Activated CD4-positive, alpha-beta T cell treated with anti-CD3 and anti-CD28 coated beads, Interleukin-2, Interleukin-4, amounts not matched to agents 100 ng/mL and 50 ng/mL, durations not matched to agents 16 hours and 8 hours (primary cell): ENCODE results near the gene BPIFA1.

Experiments
- DNase-seq: peaks from one replicate; pipeline ENCODE4 v3.0.0-alpha.2; 2020; ENCODE audit warnings: low spot score

The BPIFA1 gene

DNA sequence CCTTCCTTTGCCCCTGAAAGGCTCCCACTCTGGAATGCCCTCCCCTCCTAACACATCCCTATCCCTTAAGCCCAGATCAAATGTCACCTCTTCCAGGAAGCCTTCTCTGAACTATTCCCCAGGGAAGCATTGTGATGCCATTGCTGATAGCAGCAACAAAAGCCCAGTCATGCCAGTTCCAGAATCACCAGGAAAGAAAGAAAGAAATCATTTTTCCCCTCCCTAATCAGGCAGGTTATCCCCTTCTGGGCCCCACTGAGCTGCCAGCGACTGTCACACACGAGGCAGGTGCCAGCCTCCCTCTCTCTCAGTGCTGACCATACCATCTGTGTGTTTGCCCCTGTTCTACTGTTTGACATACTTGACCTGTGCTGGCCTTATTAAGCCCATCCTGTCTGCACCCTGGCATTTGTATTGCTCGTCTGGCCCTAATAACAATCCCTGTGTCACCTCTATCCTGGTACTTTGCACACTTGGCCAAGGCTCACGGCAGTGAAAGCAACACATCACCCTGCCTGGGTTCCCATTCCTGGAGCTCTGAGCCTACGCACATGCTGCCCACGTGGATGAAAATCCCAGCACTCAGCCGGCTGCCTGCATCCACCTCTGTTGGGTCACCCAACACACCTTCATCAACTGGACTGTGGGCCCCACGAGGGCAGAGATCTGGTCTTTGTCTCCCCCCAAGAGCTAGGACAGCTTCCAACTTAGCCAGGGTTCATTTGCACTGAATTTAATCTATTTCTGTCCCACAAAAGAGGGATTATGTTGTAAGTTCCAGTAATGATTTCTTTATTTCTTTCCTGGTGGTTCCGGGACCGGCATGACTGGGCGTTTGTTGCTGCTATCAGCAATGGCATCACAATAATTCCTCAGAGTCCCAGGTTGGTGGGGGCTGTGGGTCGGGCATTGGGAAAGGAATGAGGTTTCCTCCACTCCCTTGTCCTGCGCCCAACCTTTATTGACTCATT is 42.0 kb downstream of the BPIFA1 start:
- DNase-seq, result no peak

DNA sequence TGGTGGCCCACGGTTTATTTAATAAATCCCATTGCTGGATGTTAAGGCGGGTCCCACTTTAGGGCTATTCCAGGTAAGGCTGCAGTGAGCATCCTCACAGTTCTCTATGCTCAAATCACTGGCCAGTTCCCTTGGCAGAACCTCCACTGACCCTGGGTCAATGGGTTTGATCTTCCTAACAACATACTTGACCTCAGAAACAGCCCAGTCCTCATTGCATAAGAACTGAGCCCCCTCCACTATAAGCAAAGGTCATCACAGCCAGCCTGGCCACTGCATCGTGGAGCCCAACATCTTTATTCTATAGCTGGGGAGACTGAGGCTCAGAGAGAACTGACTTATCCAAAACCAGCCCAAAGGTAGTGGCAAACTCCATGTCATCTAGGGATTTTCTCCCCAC is 42.9 kb downstream of the BPIFA1 start:
- no peak for DNase-seq

DNA sequence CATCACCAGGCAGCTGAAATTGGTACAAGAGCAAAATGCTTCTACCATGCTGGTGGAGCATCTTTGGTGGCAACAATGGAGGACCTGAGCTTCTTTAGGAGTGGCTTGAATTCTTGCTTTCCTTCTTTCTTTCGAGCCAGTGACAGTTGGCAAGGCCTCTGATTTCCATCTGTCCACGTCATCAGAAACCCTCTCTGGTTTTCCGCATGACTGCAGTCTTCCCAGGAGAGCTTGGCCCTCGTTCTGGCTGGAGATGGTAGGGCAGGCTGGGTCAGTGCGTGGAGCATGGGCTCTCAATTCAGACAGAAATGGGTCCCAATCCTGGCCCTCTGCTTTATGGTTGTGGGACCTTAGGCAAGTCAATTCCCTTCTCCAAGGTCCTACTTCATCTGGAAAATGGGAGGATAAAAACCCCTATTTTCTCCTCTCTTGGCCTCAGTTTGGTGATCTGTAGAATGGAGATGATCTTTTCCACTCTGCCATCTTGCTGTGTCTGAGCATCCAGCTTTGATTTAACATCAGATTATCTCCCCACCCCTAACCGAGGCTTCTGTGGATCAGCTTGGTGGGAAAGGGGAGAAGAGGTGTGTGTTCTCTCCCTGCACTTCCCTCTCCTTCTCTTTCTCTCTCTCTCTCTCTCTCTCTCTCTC is 43.6 kb downstream of the BPIFA1 start:
- no peak for DNase-seq

DNA sequence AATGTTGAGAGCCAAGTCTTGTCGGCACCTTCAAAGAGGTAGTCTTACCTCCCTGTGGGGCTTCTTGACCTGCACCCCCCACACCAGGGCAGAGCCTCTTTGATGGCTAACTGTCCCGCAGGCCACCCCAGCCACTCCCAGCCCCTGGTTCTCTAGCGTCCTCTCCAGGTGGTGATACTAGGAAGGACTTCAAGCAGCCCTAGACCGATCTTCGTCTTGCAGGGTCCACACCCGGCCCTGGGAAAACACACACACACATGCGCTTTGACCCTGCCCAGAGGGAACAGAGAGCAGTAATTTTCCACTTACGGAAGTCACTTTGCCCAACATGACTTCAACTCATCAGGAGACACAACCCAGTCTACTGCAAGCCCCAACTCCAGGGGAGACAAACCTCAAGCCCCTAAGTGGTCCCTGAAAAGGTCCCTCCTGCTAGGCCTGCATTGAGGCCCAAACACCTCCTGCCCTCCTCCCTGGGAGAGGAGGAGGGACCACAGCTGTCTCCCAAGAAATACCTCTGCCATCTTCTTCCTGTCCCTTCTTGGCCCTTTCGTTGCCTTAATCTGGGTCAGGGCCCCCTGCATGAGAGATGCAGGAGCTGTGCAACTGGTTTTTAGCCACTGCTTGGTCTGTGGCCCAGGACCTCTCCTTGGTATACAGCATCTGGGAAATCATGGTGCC is 44.3 kb downstream of the BPIFA1 start:
- DNase-seq, result no peak

DNA sequence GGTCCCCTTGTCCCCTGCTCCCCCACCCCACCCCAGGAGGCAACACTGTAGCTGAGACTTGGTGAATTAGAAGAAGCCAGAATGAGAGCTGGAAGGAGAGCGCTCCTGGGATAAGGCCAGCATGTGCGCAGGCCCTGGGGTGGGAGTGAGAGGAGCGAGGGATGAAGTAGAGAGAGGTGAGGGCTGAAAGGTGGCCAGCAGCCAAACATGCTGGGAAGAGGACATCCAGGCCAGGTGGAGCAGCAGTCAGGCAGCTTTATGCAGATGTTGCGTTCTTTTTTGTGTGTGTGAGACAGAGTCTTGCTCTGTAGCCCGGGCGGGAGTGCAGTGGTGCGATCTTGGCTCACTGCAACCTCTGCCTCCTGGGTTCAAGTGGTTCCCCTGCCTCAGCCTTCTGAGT is 45.0 kb downstream of the BPIFA1 start:
- no peak for DNase-seq

DNA sequence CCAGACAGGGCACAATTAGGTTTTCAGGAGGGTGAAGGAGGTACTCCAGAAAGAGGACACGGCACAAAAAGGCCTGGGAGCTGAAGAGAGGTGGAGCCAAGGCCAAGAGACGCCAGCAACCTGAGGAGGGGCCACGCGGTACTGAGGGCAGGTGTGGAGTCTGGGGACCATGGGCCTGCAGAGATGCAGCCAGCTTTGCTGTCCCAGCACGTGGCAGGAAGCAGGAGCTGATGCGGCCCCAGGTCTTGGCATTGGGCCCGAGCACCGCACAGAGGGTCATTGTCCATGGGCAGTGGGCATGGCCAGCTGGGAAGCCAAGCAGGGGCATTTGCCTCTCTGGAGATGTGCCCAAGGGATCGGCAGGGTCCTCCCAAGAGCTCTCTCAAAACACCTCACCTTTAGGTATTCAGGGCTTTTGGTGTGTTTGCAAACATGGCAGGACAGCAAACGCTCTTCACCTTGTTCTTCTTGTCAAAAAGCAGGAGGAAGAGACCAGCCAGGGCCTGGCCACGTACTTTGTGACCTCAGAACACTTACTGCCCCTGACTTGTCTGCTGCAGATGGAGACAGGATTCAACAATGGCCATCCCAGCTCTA is 45.9 kb downstream of the BPIFA1 start:
- no peak for DNase-seq

DNA sequence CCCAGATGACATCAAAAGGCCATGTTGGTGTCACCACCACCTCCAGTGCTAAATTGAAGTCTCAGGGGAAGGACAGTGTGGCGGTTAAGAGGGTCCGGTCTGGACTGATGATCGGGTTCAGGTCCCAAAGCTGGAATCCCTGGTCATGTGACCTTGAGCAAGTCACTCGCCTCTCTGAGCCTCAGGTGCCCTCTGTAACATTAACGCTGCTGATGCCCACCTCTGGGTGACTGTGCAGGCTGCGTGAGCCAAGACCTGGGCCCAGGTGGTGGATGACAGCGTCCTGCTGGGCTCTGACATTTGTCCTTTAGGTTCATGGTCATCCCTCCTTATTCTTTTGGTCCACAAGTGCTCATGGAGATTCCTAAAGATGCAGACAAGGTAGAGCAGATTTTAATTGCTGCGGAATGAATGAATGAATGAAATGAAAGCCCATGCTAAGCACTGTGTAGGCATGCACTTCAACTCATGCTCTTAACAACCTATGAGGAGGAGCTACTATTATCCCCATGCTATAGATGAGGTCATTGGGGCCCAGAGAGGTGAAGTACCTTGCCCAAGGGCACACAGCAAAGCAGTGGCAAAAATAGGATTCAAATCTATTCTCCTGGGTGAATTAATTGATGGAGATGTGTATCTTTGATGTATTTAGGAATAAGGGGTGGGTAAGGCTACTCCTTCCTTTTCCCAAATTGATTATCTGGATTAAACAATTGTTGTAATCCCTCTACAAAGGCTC is 46.6 kb downstream of the BPIFA1 start:
- no peak for DNase-seq

DNA sequence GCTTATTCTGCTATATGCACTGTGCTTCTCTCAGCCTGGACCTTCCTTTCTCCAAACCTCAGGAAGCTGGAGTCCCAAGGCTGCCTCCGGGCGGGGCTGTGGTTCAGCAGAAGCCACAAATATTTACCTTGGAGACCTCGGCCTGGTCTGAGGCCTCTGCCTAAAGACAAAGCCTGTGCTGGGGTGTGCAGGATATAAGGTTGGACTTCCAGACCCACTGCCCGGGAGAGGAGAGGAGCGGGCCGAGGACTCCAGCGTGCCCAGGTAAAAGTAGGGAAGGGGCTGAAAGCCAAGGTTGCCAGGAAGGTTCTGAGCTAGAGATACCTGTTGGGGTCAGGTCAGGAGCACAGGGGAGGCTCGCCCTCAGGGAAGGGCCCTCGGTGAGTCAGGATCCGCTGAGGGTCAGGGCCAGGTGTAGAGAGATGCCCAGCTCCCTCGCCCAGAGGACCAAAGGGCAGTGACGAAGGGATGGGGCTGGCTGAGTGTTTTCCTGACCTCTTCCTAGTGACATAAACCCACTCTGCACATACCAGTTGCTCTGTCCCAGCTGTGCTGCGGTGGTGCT is 47.3 kb downstream of the BPIFA1 start, which contains the start of gene BPIFB1:
TSS of gene BPIFB1 (plus strand) at position 224 of the 565 bp plus-strand sequence. CDS start 2,860 bp downstream, outside the sequence.
- DNase-seq, result no peak

DNA sequence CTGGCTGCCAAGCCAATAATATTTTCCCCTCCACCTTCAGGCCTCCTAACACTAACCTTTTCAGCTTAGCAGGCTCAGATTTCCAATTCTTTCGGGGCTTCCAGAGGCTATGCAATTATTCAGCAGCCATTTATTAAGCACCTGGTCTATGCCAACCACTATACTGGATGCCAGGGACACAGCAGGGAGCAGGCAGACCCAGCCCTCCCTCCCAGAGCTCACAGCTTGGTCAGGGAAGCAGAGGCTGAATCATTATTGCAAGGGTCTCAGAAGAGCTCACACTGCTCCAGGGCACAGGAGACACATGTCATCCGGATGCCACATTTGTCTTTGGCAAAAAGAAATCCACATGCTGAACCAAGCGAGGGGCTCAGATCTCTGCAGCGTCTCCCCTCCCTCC is 48.5 kb downstream of the BPIFA1 start:
- DNase-seq, result no peak

DNA sequence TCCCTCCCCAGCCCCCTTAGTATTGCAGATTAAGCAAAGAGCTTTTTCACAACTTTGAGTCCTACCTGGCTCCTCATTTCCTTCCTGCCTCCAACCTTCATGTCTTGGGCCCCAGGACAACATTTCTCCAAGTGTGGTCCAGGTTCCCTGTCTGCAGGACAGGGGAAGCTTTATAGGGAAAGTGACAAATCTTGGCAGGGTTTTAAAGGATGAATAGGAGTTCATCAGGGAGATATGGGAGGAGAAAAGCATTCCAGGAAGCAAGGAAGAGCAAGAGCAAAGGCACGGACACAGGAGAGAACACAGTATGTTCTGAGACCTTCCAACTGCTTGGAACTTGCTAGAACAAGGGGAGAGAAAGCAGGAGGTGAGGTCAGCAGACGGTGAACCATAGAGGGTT is 49.1 kb downstream of the BPIFA1 start:
- DNase-seq, result no peak

DNA sequence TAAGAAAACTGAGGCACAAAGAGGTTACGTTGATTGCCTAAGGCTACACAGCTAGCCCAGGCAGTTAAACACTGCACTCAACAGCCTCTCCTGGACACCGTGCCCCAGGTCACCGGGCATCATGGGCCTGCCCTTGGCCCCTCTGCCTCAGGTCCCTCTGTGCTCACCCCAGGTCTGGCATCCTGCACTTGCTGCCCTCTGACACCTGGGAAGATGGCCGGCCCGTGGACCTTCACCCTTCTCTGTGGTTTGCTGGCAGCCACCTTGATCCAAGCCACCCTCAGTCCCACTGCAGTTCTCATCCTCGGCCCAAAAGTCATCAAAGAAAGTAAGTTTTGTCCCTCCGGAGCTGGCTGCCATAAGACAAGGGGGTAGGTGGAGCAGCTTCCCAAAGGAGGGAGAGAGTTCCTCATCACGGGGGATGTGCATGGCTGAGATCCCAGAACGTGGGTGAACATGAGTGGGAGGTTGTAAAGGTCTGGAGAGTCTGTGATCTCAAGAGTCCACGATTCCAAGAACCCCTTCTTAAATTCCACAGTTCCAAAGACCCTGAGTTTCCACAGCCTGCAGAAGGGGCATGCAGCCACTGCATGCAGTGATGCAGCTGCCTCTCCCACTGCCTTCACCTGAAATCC is 50.2 kb downstream of the BPIFA1 start:
- no peak for DNase-seq

DNA sequence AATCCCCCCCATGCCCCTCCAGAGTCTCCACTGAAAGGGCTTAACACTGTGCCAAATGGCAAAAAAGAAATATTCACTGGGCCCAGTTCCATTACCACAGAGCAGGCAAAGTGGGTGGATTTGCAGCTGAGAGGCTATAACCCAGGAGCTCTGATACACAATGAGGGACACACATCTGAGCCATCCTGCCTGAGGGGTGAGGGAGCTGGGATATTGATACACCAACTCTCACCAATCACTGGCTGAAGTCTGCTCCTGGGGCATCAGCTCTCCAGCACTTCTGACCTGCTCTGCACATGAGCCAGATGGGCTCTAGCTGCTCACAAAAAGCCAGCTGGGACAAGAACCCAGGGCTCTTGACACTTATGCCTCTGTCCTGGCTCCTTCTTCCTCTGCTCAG is 52.1 kb downstream of the BPIFA1 start:
- DNase-seq, result no peak

DNA sequence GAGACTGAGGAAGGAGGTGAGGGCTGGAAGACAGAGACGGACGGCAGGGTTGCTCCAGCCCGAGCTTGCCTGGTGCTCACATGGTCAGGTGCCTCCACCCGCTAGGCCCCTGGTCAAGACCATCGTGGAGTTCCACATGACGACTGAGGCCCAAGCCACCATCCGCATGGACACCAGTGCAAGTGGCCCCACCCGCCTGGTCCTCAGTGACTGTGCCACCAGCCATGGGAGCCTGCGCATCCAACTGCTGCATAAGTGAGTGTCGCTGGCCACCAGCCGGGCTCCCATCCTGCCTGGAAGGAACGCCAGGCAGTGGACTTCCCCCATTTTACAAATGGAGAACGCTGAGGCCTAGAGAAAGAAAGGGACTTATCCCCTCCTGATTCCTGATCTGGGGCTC is 55.1 kb downstream of the BPIFA1 start:
- no peak for DNase-seq

DNA sequence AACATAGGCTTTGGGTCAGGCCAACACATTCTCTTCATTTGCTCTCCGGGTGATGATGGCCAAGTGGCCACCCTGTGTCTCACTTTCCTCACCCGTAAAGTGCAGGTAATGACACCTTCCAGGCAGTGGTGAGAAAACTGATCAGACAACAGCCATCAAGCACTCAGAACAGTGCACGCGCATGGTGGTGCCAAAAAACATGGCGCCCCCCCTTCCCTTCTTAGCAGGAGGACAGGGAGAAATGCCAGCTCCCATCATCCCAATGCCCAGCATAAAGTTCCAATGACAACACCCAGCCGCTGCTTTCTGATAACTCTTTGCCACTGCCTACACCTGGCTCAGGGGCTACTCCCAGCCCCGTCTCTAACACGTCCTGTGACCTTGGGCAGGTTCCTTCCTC is 55.6 kb downstream of the BPIFA1 start:
- DNase-seq, result no peak

DNA sequence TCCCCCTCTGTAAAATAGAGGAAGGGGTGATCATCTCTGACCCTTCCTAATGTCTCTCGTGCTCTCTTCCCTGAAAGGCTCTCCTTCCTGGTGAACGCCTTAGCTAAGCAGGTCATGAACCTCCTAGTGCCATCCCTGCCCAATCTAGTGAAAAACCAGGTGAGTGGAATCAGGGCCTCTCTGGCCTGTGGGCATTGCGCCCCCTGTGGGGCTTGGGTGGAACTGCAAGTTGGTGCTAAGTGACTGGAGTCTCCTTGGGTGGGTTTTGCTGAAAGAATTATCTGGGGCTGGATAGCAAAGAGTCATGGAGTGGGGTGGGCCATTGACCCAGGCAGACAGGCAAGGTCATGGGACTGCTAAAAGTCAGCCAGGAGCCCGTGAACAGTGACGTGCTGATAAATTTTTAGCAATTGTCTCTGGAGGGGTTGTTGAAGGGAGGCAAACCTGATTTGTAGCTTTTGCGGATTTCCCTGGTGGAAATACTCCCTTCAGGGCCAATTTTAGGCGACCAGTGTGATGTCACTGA is 56.1 kb downstream of the BPIFA1 start:
- DNase-seq, result peak; percentile 60
